OCI-LY1 (cell line): ENCODE measurements around the gene CYTH3.

ENCODE experiments used
- EZH2 ChIP-seq: fragments of 200-600 bp; sonication (generic), shearing (Covaris generic); IDR thresholded peaks from 2 replicates; pipeline ENCODE4 v1.8.0; 2017; ENCODE audit warnings: borderline replicate concordance, mixed run types, mild to moderate bottlenecking, antibody characterized with exemption, low read length, moderate library complexity, mixed read lengths
- TF ChIP-seq, protein P1 (sequence below): fragments of 200-600 bp; sonication (generic), shearing (Covaris generic); IDR thresholded peaks from 2 replicates; pipeline ENCODE4 v1.5.1; 2017; ENCODE audit warnings: mild to moderate bottlenecking, antibody characterized with exemption, low read length, moderate library complexity, mixed read lengths

DNA sequence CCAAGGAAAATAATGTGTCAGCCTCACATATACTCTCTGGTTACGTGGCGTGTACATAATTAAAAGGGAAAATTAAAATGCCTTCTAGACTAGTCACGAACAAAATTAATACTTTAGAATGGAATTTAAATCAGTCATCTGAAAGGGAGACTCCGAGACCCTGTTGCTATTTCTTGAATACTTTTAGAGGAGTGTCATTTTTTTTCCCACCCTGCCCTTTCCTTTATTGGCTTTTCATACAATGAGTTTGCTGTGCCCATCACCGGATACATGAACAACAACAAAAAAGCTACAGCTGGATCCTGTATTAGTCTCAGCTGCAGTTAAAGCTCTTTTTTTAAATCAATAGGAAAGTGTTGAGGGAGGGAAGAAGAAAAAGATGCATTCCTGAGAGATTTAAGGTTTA is 20.1 kb downstream of the CYTH3 start:
- TF ChIP-seq, protein P1, sequence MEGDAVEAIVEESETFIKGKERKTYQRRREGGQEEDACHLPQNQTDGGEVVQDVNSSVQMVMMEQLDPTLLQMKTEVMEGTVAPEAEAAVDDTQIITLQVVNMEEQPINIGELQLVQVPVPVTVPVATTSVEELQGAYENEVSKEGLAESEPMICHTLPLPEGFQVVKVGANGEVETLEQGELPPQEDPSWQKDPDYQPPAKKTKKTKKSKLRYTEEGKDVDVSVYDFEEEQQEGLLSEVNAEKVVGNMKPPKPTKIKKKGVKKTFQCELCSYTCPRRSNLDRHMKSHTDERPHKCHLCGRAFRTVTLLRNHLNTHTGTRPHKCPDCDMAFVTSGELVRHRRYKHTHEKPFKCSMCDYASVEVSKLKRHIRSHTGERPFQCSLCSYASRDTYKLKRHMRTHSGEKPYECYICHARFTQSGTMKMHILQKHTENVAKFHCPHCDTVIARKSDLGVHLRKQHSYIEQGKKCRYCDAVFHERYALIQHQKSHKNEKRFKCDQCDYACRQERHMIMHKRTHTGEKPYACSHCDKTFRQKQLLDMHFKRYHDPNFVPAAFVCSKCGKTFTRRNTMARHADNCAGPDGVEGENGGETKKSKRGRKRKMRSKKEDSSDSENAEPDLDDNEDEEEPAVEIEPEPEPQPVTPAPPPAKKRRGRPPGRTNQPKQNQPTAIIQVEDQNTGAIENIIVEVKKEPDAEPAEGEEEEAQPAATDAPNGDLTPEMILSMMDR, result no peak
- TF ChIP-seq EZH2, result no peak
